K562 (cell line): Measurements from ENCODE around the gene CNPY4. TPM values are rescaled to one million over a fixed set of nuclear protein-coding genes. Genes with fewer than 3 reads are reported as not detected.
A peak's percentile ranks its signal among the peaks of the same experiment; 100 is the strongest.

Source experiments
- KLF6 ChIP-seq: fragments of 250-450 bp; sonication (Bioruptor Pico); IDR thresholded peaks from 2 replicates; pipeline ENCODE4 v1.4.0; 2020; ENCODE audit warnings: mild to moderate bottlenecking, moderate library complexity, borderline replicate concordance
- PHF21A ChIP-seq: fragments of 450-650 bp; IDR thresholded peaks from 2 replicates; pipeline ENCODE4 v1.6.1; 2017; ENCODE audit warnings: low read depth, borderline replicate concordance
- TEAD4 ChIP-seq, 2 experiments: sonication (generic) in 1 of 2; formaldehyde crosslinking in 1 of 2; IDR thresholded peaks; 2 replicates each; pipeline versions ENCODE4 v1.6.1 to v1.8.0; 2012 to 2022; ENCODE audit warnings: borderline replicate concordance in 1 of 2, inconsistent platforms in 1 of 2, low read length in 1 of 2, mild to moderate bottlenecking in 1 of 2, missing genetic modification reagents in 1 of 2
- ZNF445 ChIP-seq: fragments of 250-450 bp; sonication (Bioruptor Pico); IDR thresholded peaks from 2 replicates; pipeline ENCODE4 v1.4.0; 2020; ENCODE audit warnings: low read depth, mild to moderate bottlenecking, moderate library complexity
- polyA plus RNA-seq, 8 experiments: library from polyadenylated mRNA; depleted of rRNA in 4 of 8; stranded (reverse) in 5 of 8; unstranded in 3 of 8; fragments of >200 nt; fragmentation: Nextera tagmentation in 2 of 8; fragmentation: Illumina TruSeq in 1 of 8; extraction: Ambion mirVana in 2 of 8; extraction: Trizol in 1 of 8; gene quantifications; 2 replicates each; pipeline versions ENCODE4 v1.2.1 to v1.2.3, GENCODE V29; 2011 to 2014; ENCODE audit warnings: inconsistent platforms in 1 of 8, missing spikeins in 1 of 8
- total RNA-seq, 7 experiments: library from RNA; depleted of rRNA in 6 of 7; stranded (reverse); fragments of >200 nt in 6 of 7; fragmentation: Illumina TruSeq in 2 of 7; extraction: Trizol in 2 of 7; gene quantifications; 2 replicates each; pipeline versions ENCODE4 v1.2.1 to v1.2.3, GENCODE V29; 2011 to 2021; ENCODE audit warnings: low replicate concordance in 1 of 7
- TF ChIP-seq, protein P1 (sequence below): fragments of 450-650 bp; formaldehyde crosslinking; IDR thresholded peaks from 2 replicates; pipeline ENCODE4 v1.4.0; 2022; ENCODE audit warnings: missing genetic modification characterization
- TF ChIP-seq, protein P2 (sequence below): fragments of 450-650 bp; formaldehyde crosslinking; conservative IDR thresholded peaks from 2 replicates; pipeline ENCODE4 v1.4.0; 2022; ENCODE audit warnings: mild to moderate bottlenecking, missing genetic modification characterization
- TF ChIP-seq, protein P3 (sequence below): fragments of 450-650 bp; IDR thresholded peaks from 2 replicates; pipeline ENCODE4 v1.7.0; 2016; ENCODE audit warnings: borderline replicate concordance

CNPY4 gene
- total and polyA plus RNA-seq, 9 of the 15 experiments (the other 6 are each of a cell fraction or from before 2014, with no cell fraction given) = 1.9 to 11.2 (median 7.0) TPM

DNA sequence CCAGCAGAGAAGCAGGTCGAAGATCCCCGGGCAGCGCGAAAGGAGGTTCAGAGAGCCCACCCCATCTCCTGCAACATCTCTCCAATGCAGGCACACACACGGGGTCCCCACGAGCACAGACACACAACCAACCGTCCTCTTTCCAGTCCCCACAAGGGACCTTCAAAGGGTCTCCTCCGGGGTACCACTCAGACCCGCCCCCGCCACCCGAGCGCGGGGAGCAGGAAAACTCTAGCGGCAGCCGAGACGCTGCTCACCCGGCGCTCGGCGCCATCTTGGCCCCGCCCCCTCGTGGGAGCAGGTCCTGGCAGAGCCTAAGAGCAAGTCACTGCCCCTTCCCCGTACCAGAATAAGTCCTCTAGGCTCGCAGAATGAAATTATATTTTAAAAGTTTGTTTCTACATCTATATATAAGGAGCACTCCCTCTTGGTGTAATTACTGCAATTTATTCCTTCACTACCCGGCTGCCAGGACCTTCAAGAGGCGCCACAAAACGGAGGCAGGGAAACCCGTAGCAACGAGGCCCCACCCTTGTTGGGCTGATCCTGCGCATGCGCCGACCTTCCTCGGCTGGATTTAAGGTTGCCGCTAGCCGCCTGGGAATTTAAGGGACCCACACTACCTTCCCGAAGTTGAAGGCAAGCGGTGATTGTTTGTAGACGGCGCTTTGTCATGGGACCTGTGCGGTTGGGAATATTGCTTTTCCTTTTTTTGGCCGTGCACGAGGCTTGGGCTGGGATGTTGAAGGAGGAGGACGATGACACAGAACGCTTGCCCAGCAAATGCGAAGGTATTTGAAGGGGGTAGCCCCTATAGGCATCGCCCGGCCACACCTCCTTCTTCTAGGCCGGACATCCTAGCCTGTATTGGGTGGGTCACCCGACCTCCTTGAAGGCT is at the start of gene CNPY4, which contains the start of gene TAF6 (continued):
- TF ChIP-seq, protein P1, sequence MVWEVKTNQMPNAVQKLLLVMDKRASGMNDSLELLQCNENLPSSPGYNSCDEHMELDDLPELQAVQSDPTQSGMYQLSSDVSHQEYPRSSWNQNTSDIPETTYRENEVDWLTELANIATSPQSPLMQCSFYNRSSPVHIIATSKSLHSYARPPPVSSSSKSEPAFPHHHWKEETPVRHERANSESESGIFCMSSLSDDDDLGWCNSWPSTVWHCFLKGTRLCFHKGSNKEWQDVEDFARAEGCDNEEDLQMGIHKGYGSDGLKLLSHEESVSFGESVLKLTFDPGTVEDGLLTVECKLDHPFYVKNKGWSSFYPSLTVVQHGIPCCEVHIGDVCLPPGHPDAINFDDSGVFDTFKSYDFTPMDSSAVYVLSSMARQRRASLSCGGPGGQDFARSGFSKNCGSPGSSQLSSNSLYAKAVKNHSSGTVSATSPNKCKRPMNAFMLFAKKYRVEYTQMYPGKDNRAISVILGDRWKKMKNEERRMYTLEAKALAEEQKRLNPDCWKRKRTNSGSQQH (CRISPR knock-in tag) = peak; percentile 95
- TF ChIP-seq ZNF445 (CRISPR knock-in tag) (peak; percentile 67; the same call in 1 of the 2 replicates), PHF21A (peak; percentile 99), KLF6 (peak; percentile 80; the same call in 1 of the 2 replicates), TEAD4 (IDR thresholded peaks at IDR 0.05; ENCODE audit: low read length) (peak; percentile 3; the same call in 1 of the 2 replicates), TEAD4 (CRISPR knock-in tag; IDR thresholded peaks at IDR 0.05; ENCODE audit: borderline replicate concordance) (no peak)
- TF ChIP-seq, protein P2, sequence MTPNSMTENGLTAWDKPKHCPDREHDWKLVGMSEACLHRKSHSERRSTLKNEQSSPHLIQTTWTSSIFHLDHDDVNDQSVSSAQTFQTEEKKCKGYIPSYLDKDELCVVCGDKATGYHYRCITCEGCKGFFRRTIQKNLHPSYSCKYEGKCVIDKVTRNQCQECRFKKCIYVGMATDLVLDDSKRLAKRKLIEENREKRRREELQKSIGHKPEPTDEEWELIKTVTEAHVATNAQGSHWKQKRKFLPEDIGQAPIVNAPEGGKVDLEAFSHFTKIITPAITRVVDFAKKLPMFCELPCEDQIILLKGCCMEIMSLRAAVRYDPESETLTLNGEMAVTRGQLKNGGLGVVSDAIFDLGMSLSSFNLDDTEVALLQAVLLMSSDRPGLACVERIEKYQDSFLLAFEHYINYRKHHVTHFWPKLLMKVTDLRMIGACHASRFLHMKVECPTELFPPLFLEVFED (CRISPR knock-in tag) = peak; percentile 76; the same call in 1 of the 2 replicates
- TF ChIP-seq, protein P3, sequence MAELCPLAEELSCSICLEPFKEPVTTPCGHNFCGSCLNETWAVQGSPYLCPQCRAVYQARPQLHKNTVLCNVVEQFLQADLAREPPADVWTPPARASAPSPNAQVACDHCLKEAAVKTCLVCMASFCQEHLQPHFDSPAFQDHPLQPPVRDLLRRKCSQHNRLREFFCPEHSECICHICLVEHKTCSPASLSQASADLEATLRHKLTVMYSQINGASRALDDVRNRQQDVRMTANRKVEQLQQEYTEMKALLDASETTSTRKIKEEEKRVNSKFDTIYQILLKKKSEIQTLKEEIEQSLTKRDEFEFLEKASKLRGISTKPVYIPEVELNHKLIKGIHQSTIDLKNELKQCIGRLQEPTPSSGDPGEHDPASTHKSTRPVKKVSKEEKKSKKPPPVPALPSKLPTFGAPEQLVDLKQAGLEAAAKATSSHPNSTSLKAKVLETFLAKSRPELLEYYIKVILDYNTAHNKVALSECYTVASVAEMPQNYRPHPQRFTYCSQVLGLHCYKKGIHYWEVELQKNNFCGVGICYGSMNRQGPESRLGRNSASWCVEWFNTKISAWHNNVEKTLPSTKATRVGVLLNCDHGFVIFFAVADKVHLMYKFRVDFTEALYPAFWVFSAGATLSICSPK = no peak
